ENCODE measurements around the gene TLK2.
"Not testable (repeated sequence)": the region's sequence is repeated elsewhere in the genome, so short reads cannot be mapped to it uniquely, and the experiment has no call there.

DNA sequence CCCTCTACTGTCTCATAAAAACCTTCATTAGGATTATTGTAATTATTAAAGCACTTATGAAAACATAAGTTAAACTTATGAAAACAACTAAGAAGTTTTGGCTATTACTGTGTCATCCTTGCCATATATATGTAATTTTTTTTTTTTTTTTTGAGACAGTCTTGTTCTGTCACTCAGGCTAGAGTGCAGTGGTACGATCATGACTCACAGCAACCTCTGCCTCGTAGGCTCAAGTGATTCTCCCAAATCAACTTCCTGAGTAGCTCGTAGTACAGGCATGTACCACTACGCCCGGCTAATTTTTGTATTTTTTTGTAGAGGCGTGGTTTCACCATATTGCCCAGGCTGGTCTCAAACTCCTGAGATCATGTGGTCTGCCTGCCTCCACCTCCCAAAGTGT, 46.7 kb downstream of the TLK2 start:
- TF ChIP-seq, protein P1, sequence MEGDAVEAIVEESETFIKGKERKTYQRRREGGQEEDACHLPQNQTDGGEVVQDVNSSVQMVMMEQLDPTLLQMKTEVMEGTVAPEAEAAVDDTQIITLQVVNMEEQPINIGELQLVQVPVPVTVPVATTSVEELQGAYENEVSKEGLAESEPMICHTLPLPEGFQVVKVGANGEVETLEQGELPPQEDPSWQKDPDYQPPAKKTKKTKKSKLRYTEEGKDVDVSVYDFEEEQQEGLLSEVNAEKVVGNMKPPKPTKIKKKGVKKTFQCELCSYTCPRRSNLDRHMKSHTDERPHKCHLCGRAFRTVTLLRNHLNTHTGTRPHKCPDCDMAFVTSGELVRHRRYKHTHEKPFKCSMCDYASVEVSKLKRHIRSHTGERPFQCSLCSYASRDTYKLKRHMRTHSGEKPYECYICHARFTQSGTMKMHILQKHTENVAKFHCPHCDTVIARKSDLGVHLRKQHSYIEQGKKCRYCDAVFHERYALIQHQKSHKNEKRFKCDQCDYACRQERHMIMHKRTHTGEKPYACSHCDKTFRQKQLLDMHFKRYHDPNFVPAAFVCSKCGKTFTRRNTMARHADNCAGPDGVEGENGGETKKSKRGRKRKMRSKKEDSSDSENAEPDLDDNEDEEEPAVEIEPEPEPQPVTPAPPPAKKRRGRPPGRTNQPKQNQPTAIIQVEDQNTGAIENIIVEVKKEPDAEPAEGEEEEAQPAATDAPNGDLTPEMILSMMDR (conservative IDR thresholded peaks at IDR 0.05; ENCODE audit: low read depth, low read length), result not testable (repeated sequence)
- not testable (repeated sequence) for TF ChIP-seq EZH2 (IDR thresholded peaks at IDR 0.05; ENCODE audit: borderline replicate concordance, low read depth, low read length, poor library complexity, severe bottlenecking)

Data from A673 (cell line).